ENCODE results near the gene NASP.

DNA sequence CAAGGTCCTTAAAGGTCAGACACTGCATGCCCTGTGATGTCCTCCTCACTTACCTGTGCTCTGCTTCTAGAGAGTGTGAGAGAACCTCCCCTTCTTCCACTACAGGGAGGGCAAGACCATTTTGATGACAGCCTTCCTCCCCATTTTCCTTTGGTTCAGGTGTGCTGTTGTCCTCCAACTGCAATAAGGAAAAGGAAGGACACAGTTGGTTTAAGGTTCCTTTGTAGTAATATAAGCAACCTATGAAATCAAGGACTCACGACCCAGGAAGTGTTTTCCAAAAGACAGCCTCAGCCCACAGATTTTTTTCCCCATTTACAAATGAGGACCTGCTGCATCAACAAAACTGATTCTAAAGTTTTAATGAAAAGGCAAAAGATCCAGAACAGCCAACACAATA is 46.6 kb downstream of the NASP start:
- TF ChIP-seq CEBPB (IDR thresholded peaks at IDR 0.05) (no peak), RAD21 (IDR thresholded peaks at IDR 0.05; ENCODE audit: low read depth) (no peak), CREB1 (IDR thresholded peaks at IDR 0.05; ENCODE audit: low read depth) (no peak), EP300 (IDR thresholded peaks at IDR 0.05; ENCODE audit: borderline replicate concordance) (no peak), FOXM1 (IDR thresholded peaks at IDR 0.05; ENCODE audit: borderline replicate concordance, low read depth) (no peak), TCF12 (IDR thresholded peaks at IDR 0.05; ENCODE audit: low read depth) (no peak), EGR1 (IDR thresholded peaks at IDR 0.05) (no peak)
- TF ChIP-seq, protein P1, sequence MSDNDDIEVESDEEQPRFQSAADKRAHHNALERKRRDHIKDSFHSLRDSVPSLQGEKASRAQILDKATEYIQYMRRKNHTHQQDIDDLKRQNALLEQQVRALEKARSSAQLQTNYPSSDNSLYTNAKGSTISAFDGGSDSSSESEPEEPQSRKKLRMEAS (IDR thresholded peaks at IDR 0.05): no peak
- TF ChIP-seq, protein P2, sequence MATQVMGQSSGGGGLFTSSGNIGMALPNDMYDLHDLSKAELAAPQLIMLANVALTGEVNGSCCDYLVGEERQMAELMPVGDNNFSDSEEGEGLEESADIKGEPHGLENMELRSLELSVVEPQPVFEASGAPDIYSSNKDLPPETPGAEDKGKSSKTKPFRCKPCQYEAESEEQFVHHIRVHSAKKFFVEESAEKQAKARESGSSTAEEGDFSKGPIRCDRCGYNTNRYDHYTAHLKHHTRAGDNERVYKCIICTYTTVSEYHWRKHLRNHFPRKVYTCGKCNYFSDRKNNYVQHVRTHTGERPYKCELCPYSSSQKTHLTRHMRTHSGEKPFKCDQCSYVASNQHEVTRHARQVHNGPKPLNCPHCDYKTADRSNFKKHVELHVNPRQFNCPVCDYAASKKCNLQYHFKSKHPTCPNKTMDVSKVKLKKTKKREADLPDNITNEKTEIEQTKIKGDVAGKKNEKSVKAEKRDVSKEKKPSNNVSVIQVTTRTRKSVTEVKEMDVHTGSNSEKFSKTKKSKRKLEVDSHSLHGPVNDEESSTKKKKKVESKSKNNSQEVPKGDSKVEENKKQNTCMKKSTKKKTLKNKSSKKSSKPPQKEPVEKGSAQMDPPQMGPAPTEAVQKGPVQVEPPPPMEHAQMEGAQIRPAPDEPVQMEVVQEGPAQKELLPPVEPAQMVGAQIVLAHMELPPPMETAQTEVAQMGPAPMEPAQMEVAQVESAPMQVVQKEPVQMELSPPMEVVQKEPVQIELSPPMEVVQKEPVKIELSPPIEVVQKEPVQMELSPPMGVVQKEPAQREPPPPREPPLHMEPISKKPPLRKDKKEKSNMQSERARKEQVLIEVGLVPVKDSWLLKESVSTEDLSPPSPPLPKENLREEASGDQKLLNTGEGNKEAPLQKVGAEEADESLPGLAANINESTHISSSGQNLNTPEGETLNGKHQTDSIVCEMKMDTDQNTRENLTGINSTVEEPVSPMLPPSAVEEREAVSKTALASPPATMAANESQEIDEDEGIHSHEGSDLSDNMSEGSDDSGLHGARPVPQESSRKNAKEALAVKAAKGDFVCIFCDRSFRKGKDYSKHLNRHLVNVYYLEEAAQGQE (IDR thresholded peaks at IDR 0.05; ENCODE audit: low read depth): no peak

Measured in Ishikawa (cell line).